GM21528 (cell line): ENCODE results near the gene EPS8.

Experiments
- ATAC-seq: cut with Tn5 transposase; IDR thresholded peaks from one replicate; pipeline ENCODE4 v1.9.1; 2021; ENCODE audit warnings: mild to moderate bottlenecking, moderate library complexity; ENCODE audit not compliant: unreplicated experiment, low FRiP score

The EPS8 gene

DNA sequence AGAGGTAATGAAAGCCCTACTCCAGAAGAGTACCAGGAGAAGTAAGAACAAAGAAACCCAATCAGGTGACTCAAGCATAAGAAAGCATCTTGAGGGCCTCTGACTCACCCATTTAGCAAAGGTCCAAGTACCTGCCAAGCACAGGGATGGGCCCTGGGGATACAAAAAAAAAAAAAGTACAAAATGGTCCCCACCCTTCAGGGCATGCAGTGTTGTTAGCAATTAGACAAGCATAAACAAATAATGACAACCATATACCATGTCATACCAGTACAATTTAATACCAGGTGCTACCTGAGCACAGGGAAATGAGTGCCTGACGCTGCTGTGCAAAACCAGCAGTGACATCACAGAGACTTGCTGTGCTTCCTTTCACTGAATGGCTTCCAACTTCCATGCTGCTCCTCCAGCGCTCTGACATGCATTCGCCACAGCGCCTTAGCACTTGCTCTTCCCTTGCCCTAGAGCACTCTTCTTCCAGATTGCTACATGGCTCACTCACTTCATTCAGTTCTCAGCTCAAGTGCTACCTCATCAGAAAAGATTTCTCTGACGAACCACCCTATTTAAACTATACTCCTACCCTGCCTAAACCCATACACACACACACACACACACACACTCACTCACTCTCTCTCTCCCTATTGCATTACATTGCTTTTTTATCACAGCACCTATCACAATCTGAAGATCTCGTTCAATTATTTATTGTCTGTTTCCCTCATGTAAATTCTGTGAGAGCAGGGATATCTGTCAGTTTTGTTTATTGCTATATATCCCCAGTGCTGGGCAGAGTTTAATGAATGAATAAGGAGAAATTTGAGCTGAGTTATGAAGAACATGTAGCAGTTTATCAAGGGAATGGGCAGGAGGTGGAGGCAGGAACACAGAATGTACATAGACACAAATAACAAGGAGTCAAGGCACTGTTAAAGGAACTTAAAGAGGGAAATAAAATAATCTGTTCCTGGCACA, 12.9 kb upstream of the EPS8 start:
- no peak for ATAC-seq

DNA sequence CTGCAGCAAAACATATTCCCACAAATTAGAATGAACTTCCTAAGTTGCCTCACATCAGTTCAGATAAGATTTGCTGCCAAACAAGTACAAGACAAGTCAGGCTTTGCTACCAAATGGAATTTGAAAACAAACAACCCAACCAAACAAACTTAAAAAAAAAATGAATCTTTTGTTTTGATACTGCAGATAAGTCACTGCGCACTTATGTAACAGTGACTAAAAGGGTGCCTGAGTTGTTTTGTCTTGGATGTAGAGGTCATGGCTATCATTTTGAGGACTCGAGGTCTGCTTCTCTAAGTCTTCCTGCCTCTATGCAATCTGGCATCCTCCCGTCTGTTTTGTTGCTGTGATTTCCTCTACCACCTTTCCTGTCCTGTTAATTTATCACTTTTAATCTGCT, 11.1 kb upstream of the EPS8 start:
- no peak for ATAC-seq

DNA sequence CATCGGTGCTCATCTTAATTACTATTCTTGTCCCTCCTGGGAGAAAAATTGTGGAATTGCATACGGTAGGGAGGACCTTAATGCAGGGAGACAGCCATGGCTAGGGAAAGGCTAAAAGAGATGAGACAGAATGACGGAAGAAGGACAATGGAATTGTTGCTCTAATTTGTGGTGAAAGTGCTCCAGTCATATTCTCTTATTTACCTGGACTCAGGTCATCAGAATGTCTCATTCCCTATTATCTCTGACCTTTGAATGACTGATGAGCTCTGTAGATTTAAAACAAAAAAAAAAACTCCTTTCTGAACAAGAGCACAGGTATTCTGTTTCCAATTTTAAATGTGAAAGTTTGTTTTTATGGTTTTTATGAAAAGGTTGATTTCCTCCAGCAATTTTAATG, 8.6 kb upstream of the EPS8 start:
- no peak for ATAC-seq

DNA sequence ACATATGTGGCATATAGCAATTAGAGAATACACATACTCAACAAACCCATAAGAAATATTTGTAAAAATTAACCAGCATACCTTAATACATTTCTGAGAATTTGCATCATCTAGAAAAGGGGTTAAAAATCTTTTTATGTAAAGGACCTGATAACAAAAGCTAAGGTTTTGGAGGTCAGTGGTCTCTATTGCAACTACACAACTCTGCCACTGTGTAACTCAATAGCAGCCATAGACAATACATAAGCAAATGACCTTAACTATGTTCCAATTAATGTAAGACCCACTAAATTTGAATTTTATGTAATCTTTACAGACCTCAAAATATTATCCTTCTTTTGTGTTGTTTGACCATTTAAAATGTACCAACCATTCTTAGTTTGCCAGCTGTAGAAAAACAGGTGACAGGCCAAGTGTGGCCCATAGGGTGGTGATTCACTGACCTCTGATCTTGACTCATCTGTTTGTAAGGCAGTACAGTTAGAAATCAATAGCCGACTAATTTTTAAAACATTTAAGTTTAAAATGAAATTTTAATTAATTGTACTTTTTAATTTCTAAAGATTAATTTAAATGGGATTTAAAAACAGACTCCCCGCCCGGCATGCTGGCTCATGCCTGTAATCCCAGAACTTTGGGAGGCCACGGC, 7.4 kb upstream of the EPS8 start:
- ATAC-seq = no peak

DNA sequence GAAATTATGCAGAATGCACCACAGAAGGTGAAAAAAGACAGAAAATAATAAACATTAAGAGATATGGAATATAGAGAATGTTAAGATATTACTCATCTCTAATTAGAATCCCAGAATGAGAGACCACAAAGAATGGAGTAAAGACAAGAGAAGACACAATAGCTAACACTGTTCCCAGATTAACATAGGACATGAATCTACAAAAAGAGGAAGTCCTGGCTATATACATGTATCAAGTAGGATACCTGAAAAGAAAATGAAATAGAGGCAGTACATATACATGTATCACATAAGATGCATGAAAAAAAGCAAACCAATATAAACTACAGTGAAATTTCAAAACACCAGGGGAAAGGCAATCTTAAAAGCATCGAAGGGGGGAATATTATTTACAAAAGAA, 5.6 kb upstream of the EPS8 start:
- no peak for ATAC-seq

DNA sequence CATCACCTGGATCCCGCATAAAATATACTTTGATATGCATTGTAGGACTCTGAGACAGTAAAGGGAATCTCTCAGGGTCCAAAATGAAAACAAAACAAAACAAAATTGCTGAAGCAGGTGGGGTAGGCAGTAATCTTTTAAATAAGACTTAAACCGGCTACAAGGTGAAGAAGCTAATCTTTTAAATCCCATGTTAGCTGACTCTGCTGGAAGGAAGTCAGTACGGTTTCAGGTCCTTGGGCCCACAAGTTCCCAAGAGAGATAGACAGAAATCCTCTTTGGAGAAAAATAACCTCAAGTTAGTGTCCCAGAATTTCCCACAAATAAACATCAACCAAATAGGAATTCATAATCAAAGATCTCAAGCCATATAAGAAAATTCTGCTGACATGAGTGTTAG, 5.0 kb upstream of the EPS8 start:
- no peak for ATAC-seq

DNA sequence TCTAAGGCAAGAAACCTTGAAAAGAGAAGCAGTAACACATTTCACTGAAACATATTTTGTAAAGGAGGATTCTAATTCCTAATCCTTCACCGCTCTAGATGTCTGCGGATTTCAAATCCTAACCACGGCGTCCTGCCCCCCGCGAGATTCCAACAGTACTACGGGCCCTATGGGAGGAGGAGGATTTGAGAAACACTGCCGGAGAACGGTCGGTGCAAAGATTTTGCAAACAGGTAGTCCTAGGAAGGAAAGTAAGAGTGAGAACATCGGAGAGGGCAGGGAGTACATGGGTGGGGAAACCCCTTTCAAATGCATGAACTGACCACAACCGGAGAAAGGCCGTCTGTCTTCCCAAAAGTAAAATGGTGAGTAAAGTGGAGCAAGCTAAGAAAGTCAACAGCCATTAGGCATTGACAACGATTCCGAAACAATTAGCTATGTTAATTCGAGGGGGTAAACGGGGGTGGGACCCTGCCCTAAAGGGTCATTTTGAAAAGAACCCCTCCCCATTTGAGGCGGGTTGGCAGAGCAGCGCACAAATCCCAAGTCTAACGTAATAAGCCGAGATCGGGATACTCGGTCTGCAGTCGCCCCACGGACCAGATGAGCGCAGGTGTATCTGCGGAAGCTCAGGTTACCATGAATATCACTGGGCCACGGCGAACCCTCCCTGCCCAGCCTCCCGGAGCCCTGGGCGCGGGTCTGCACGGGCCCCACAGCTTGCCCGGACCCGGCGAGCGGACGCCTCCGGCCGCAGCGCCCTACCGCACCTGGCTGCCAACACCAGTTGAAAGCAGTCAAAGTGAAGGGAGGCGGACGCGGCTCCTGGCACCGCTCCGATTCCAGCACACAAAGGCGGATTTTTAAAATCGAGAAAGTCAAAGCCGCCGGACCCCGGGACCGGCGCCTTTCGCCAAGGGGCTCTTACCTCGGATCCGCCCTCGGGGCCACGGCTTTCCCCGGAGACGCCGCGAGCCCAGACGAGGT, 662 bp downstream of the EPS8 start:
- ATAC-seq = peak; percentile 50

DNA sequence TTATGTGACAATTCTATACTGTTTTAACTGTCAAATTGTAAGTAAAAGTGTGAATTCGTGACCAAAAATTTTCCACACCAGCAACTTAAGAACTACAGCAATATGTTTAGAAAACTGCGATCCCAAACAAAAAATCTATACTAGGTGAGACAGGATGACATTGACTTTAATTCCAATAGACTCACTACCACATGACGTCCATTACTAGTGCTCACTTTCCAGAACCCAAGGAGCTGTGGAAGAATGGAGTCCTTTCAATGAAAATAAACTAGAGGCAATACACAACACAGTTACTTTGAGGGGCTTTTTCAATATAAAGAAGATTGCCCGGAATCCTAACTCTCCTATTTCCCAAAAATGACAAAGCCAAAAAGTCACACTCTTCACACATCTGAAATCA, 1.4 kb downstream of the EPS8 start:
- ATAC-seq = no peak

DNA sequence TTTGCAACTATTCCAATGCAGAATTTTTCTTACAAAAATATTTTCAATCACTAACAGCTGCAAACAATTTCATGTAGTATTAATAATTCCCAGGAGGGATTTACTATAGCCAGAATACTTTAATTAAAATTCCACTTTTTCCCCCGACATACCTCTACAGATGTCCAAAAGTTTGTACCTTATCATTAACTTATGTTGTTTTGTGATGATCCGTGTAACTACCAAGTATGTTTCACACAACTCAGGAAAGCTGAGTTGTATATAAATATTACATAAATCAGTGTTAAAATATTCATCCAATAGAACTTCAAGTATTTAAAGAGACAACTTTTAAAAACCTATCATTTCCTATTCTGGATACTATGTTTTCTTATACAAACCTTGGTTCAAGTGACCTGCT, 2.4 kb downstream of the EPS8 start:
- no peak for ATAC-seq

DNA sequence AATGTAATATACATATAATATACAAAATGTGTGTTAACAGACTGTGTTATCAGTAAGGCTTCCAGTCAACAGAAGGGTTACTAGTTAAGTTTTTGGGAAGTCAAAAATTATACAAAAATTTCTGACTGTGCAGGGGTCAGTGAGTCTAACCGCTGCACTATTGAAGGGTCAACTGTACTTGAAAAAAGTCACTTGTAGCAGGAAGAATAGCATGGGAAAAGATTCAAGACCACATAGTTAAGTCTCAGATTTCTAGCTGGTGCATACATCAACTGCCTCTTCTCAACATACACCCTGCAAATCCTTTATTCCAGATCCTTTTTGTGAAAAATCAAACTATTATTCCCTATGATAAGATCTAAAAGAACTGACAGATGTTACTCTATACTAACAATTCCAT, 5.9 kb downstream of the EPS8 start:
- ATAC-seq = no peak

DNA sequence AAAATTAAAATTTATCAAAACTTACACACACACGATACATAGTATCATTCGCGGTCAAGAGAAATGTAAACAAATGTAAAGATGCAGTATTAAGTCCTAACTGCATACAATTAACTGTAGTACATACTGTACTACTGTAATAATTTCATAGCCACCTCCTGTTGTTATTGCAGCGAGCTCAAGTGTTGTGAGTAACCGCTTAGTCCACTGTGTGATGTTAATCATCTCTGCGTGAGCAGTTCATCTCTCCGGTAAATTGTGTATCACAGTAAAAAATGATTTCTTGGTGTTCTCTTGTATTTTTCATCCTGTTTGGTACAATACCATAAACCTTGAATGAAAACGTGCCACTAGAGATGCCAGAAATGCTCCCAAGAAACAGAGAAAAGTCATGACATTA, 6.5 kb downstream of the EPS8 start:
- ATAC-seq = no peak

DNA sequence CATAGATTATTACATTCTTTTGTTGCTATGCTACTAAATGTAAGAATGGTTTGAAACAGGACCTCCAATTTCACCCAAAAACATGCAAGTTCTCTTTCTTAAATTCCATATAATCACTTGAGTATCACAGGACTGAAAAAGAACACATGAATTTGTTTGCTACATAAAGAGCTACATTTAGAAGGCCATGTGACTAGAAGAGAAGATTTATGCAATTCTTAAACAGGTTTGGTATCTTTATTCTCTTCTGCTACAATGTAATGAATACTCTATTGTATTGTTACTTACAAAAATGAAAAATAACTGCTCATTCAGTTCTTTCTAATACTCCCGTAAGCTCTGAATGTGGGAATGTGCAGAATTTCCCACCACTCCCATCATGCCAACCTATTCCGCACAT, 9.3 kb downstream of the EPS8 start:
- ATAC-seq = no peak

DNA sequence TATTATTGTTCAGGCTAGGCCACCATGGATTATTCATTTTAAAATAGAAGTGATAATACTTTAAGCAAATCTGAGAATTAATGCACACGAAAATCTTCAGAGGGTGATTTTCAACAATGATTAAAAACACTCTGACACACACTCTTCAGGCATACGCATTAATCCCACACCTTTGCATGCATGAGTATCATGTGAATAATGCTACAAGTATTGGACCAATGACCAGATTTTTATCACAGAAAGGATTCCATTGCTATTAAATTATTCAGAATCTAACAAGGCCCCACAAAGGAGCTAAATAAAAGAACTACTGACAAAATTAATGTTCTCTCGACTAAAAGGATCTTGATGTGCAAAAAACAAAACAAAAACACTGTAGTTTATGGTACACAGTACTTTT, 11.1 kb downstream of the EPS8 start:
- no peak for ATAC-seq

DNA sequence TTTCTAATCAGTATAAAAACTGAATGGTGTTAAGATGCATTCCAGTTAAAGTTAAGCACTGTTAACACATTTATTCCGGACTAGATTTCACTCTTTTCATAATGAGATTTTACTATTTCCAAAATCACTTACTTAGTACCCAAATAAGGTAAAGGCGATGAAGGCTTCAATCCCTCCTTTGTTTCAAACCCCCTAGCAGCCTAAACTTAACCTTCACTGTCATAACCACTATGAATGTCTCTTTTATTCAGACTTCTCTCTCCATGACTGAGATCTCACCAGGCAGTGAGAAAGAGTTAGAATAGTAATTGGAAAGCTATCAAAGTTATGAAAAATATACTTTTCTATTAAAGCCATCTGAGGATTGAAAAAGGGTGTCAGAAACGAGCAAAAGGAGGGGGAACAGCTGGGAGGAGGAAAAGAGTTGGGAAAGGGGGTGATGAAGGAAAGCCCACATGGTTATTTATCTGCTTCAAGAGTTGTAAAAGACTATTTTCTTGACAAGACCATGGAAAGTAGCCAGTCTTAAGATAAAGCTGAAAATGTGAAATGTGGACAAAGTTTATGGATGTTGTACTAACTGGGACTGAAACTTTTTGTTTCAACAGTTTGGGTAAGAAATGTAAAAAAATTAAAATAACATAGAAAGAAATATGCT, 11.7 kb downstream of the EPS8 start:
- no peak for ATAC-seq

DNA sequence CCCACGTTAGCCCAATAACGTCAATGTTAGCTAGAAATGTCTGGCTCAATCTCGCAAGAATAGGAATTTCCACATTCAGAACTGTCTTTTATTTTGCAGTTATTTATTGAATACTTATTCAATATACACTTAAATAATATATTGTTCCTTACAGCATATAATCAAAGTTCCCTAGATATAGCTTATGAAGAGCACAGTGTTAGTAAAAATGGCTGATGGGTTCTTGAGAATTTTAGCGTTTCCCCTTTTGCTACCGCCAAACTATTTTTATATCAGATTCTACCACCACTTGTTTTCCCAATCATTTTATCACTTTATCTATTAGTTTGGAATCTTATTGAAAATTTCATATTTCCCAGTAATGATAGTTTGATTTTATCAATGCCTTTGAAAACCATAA, 12.7 kb downstream of the EPS8 start:
- no peak for ATAC-seq

DNA sequence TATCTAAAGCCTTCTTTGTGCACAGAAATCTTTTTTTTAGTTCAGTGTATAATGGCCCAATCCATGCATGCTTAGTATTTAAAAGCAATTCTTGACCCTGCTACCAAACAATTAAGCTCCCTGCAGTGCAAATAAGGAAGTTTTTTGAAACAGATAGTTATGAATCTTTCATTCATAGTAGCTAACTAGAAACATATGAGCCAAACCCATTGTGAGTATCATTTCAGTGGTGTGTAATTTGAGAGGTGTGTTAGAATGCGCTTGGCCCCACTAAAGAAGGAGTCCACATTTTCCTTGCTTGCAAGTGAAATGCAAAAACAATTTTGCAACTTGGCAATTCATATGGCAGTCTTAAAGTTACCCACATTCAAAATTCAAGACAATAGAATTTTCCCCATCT, 14.4 kb downstream of the EPS8 start:
- ATAC-seq = no peak

DNA sequence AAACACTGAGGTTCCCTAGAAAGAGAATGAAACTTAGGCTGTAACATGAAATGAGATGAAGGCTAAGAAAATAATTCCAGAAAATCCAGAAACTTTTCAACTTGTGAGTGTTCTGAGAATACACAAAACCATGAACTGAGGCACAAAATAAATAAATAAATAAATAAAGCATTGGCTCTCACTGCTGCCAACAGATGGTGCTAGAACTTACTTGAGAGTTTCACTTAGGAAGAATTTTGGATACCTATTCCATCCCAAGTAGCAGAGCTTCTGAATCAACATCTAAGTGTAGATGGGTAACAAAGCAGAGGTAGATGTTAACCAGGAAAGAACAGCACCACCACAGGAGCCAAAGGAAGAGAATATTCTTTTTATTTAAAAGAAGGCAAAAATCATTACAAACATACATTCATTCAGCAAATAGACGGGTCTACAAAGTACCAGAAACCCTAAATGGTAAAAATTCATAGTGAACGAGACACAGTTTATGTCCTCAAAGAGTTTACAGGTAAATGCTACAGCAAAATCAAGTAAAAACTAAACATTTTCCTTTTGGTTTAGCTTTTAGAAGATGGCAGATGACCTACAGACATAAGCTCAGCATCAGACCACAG, 16.7 kb downstream of the EPS8 start:
- no peak for ATAC-seq

DNA sequence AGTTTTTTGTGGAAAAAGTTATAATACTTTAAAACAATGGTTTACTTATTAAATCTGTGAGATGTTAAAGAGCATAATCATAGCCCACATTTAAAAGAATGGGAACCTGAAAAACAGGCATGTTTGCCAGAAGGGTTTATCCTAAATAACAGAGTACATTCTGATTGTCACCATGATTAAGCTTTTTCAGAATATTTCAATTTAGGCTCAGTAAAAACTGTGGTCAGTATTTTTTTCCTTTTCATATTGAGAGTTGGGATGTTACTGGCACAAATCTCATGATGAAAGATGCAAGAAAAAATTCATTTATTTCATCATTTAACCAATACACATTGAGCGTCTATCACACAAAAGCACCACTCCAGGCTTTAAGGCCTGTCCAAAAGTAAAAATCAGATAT, 18.6 kb downstream of the EPS8 start:
- ATAC-seq = no peak

DNA sequence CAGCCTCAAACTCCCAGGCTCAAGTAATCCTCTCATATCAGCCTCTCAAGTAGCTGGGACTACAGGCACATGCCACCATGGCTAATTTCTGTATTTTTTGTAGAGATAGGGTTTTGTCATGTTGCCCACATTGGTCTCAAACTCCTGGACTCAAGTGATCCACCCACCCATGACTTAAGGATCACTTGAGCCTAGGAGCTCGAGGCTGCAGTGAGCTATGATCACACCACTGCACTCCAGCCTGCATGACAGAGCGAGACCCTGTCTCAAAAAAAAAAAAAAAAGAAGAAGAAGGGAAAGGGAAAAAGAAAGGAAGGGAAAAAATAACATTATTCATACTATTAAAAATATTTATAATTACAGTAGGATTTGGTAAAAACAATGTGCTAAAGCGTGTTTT, 19.2 kb downstream of the EPS8 start:
- no peak for ATAC-seq

DNA sequence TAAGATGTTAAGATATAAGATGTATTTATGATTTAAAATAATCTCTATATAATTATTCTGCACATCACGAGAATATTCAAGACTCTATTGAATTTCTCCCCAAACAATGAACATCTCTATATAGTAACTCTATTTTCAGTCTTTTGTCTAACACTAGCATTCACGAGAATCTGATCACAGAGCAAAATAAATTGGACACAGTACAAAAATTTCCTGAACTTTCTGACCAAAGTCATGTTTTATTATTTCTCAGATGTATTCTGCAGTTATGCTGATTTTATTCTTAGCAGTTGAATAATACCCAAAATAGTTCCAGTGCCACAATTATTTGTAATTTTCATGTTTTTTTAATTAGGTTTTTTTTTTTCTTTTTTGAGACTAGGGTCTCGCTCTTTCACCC, 19.6 kb downstream of the EPS8 start:
- ATAC-seq = no peak
